Posterior cingulate gyrus (tissue), 11 donors: ENCODE measurements around the gene IFFO2.
"Not testable (repeated sequence)": the region's sequence is repeated elsewhere in the genome, so short reads cannot be mapped to it uniquely, and the experiment has no call there.

Experiments
- DNase-seq, 10 donors: peaks; one replicate each; pipeline versions ENCODE4 v3.0.0 to v3.0.0-alpha.2; 2020 to 2021; ENCODE audit warnings: mixed read lengths in 3 of 10
- intact Hi-C: fragments of 100-400 bp; cut with DNase I; formaldehyde crosslinking; loops from one replicate; pipeline ENCODE4 v1.15.1; 2023

IFFO2 gene

DNA sequence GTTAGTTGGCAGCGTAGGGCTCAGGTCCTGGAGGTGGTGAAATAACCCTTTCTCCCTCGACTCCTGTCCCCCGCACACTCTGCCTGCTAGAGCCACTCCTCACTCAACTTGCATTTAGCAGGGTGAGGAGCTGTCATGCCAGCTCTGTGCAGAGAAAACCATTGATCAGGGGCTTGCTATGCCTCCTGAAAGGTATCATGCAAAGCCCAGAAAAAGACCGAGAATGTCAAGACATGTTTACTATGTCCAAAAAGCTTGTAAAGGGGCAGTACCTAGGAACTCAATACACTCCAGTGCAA is 72.1 kb downstream of the IFFO2 start:
- intact Hi-C loops: loop anchor here (2.0 kb wide), 1 partner anchor 28 kb away; no protein-coding TSS in a partner anchor
- no peak for DNase-seq

DNA sequence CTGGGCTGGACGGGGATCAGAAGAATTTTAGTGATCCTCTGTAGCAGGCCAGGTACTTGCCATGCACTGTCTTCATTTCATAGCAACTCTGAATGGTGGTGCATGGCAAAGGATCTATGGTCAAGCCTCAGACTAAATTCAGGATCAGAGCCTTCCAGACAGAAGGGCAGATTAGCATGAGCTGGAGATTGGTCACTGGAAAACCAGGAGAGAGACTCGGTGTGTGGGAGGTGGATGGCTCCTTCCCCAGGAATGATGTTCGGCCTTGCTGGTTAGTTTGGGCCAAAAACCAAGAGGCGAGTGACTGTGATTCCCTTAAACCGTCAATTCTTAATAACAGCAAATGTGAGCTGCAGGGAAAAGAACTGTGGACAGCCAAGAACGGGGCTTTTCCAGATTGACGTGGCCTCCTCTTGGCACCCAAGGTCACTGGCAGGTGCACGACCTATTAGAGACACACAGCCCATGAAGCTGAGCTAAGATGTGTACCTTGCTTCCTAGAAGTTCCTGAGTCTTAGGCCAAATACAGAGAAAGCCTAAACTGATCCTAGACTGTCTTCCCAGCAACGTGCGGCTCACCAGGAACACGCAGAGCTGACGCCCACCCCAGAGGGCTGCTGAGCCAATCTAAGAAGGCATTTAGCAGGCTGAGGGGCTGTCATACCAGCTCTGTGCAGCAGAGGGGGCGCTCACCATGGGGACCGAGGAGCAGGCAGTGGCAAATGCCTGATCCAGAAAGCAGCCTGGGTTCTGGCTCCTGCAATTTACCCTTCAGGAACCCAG is 72.6 kb downstream of the IFFO2 start:
- intact Hi-C loops: loop anchor here (2.0 kb wide), 1 partner anchor 29 kb away; no protein-coding TSS in a partner anchor
- peak; percentile 63 to 97 (median 88) for DNase-seq

DNA sequence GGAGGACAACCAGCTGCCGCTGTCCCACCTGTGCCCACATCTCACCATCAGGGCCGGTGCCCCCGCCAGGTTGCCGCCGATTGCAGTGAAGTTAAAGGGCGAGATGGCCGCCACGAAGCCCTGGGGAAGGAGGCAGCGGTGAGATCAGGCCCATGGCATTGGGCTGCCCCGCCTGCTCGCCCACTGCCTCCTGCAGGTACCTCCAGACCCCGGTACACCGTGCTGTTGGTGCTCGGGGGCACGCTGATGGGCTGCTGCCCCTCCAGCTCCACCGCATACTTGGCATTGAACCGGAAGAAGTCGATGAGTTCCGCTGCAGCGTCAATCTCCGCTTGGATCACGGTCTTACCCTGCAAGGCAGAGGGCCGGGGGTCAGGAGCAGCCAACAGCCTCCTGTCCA is 73.4 kb downstream of the IFFO2 start:
- intact Hi-C loops: no loop called here
- DNase-seq: no peak

DNA sequence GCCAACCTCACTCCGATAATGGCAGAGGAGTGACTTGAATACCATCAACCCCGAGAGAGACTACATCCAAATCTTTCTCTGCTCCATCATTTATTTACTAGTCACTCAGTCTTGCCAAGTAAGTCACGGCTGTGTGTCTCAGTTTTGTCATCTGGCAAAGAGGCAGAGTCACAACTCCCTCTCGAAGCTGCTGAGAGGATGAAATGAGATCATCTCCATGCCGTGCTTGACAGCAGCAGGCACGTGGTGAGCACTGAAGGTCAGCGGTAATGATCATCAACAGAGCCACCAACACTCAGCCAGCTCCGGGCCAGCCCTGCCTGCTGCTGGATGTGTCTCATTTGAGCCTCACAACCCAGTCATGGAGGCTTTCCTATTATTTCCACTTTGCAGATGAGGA is 74.0 kb downstream of the IFFO2 start:
- intact Hi-C loops: no loop called here
- peak in 7 of 10 donors; percentile 20 to 83 (median 40) for DNase-seq

DNA sequence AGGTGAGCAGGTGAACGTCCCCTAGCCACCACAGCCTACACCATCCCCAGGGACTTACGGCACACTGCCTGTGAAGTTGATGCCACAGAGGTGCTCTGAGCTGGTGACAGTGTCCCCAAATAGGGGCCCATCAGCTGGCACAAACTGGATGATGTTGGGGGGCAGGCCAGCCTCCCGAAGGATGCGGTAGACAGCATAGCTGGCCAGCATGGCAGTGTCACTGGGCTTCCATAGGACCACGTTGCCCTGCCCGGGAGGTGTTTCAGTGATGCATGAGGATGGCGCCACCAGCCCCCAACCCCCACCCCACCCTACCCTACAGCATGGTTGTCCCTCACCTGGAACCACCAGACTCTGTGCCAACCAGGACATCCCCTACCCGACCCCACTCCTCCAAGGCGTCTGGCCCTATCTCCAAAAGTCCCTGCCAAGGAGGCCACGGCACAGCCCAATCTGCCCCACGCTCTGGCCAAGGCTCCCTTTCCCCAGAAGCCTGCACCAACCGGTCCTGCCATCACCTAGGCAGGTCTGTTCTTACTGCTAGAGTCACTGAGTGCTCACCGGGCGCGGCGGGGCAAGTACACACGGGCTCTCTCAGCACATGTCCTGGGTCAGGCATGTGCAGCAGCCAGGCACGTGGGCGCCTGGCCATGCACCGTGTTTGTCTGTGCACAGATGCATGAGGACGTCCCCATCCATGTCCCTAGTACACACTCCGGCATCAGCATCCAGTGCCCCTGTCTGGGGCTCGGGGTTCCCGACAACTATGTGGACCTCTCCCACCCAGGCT is 74.6 kb downstream of the IFFO2 start:
- intact Hi-C loops: no loop called here
- DNase-seq: peak in 1 of 10 donors; percentile 64

DNA sequence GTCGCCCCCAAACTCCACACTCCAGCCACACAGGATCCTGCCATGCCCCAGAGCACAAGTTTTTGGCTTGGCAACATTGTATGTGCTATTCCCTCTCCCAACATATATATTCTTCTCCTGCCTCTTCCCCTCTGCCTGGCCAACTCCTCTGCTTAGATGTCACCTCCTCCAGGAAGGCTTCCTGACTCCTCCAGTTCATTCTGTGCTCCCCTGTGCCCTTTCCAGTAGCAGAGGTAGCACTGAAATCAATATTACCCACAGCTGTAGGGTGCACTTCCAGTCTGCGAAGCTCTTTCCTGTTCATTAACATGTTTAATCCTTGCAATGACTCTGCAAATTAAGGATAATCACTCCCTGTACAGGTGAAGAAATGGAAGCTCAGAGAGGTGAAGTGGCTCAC is 75.3 kb downstream of the IFFO2 start:
- intact Hi-C loops: no loop called here
- DNase-seq: no peak

DNA sequence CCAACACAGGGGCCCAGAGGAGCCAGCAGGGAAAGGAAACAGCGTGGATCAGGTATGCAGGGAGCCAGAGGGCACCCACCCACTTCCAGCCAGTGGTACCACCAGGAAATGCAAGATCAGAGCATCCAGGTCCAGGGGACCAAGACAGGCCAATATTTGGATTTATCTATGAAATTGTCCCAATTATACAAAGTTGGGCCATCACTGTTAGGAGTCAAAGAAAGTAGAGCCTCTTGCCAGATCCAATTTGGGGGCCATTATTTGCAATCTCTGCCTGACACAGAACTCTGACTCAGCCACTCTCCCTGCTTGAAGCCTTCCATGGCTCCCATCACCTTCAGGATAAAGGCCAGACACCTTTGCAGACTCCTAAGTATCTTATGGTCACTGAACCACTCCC is 75.9 kb downstream of the IFFO2 start:
- no peak for DNase-seq
- intact Hi-C loops: no loop called here

DNA sequence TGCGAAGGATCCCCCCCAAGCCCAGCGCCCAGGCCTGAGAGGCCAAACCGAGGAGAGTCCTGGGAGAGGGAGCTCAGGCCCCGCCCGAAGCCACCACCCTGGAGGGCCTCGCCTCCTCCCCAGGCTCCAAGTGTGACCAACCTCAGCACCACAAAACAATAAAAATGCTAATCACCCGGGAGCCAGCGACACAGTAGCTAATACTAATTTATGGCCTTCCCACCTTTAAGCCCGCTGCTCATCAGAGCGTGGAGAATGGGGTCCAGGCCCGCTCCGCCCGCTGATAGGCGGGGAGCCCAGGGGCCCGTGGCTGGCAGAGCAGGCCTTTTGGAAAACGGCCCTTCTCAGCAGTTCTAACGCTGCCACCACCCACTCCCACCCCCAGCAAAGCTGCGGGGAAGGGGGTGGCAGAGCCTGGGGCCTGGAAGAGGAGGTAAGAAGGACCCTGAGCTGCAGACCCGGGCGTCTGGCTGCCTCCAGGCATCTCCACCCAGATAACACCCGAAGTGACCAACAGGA is 76.6 kb downstream of the IFFO2 start:
- intact Hi-C loops: no loop called here
- peak in 1 of 10 donors; percentile 79 for DNase-seq

DNA sequence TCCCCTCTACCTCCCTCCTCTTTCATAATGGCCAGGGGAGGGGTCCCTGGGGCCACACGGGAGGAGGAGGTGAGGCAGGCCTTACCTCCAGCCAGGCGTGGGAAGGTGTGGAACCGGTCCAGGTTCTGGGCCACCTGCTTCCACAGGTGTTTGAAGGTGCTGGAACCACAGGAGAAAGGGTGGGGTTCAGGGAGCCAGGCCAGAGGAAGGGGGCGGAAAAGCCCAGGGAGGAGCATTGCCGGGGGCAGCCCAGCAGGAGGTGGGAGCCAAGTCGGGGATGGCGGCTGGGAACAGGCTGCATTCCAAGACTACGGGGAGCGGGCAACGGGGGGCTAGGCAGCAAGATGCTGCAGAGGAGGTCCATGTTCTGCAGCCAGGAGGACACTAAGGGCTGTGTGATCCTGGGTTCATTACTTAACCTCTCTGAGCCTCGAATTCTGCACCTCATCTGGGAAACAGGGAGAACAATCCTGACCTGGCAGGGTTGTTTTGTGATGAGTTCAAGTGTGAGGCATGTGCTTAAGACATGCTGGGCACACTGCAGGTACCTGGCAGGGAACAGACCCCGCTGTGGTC is 77.2 kb downstream of the IFFO2 start:
- intact Hi-C loops: no loop called here
- DNase-seq: peak in 1 of 10 donors; percentile 77

DNA sequence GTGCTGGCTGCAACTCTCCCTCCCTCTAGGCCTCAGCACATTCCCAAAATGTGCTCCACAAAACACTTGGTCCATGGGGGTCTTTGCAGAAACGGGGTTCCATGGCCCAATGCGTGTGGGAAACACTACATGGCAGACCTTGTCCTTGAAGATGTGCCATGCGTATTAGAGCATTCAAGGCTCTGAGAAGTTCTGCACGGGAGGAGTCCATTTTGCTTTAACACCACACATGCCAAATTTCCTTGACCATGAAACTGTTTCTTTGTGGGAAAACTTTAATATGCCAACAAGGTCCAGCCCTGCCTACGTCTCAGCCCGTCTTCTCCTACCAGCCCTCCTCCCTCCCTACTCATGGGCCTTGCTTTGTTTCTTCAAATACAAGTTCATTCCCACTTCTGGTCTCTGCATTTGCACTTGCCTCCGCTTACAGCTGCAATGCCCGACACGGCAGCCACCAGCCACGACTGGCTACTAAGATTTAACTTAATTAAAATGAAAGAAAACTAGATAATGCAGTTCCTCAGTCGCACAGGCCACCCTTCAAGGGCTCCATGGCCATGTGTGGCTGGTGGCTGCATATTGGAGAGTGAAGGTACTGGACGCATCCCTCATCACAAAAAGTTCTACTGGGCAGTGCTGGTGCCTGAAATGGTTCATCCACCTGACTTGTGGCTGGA is 77.8 kb downstream of the IFFO2 start:
- DNase-seq: no peak
- intact Hi-C loops: no loop called here

DNA sequence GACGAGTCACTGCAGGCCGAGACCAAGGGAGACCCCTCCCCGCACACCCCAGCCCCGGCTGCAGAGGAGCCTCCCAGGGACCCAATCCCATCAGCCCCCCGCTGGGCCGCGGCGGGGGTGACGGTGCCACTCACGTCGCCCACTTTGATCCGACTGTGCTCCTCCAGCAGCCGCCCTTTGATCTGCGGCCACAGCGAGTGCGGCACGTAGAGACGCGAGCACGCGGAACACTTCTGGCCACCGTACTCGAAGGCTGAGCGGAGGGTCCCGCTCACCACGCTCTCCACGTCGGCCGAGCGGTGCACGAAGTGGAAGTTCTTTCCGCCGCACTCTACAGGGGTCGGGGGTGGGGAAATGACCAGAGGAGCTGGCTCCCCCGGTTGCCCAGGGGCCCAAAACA is 79.2 kb downstream of the IFFO2 start:
- DNase-seq: peak in 1 of 10 donors; percentile 73
- intact Hi-C loops: no loop called here

DNA sequence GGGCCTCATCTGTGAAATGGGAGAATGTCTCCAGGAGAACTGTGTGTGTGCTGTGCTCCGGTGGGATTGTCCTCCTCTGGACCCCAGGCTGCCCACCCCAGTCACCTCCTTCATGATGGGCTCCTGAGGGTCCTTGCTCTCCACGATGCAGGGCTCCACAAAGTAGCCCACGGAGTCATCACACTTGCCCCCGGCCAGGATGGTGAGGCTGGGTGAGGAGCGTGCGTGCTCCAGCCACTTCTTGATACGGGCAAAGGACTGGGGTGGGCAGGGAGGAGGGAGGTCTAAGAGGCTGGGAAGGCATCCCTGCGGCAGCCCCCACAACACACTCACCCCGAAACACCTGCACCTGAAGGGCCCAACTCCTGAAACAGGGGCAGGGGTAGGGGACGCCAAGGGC is 80.3 kb downstream of the IFFO2 start:
- intact Hi-C loops: no loop called here
- peak in 1 of 10 donors; percentile 63 for DNase-seq

DNA sequence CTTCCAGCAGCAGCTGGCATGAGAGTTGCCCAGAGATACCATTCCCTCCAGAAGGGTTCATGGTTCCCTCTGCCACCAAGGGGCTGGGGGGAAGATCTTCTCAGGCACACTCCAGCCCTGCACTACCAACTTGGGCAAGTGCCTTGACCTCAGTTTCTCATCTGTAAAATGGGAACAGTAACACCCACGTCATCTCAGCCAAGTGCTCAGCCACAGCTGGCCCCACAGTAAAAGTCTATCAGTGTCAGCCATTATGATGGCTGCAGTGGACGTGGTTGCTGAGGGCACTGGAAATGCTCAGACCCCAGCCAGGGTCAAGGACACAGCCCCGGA is 80.7 kb downstream of the IFFO2 start:
- intact Hi-C loops: loop anchor here (1.0 kb wide), 1 partner anchor 278 kb away; no protein-coding TSS in a partner anchor
- DNase-seq: no peak

DNA sequence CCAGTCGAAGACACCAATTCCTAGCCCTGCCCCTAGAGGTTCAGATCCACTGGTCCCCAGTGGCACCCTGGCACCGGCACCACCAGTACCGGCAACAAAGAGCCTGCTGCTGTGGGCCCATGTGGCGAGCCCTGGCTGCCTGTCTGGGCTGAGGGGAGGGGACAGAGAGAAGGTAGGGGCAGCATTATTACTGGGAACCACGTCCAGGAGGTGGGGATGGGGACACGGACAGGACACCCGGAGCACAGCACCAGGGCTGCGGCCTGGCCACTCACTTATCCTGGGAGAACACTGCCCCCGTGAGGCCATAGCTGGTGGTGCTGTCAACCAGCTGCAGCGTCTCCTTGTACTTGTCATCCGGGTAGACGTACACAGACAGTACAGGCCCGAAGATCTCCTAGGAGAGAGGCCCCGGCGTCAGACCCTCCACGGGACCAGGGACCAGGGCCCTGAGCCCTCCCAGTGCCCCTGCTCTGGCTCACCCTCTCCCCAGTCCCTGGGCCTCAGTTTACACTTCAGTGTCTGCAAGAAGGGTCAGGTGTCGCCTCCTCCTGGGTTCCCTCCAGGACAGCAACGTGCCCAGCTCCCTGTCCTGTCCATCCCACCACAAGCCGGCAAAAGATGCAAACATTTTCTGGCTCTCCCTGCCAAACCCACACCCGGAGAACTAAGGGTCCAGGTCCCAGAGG is 81.2 kb downstream of the IFFO2 start:
- DNase-seq: peak; percentile 72 to 98 (median 90)
- intact Hi-C loops: loop anchor here (1.0 kb wide), 1 partner anchor 278 kb away; no protein-coding TSS in a partner anchor

DNA sequence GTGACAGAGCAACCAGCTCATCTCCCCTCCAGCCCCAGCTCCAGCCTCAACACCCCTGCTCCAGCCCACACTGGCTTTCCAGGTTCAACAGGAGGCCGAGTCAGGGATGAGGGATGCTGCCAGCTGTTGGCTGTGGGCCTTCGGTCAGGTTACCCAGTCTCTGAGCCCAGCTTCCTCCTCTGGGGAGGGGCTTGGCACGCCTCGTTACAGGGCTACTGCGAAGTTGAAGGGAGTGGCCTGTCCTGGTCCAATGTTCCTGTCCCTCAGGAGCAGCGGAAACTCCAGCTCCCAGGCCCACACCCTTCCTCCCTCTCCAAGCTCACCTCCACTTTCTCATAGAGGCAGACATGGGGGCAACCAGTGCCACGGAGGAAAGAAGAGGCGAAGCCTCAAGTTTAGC is 81.9 kb downstream of the IFFO2 start:
- intact Hi-C loops: no loop called here
- DNase-seq: no peak

DNA sequence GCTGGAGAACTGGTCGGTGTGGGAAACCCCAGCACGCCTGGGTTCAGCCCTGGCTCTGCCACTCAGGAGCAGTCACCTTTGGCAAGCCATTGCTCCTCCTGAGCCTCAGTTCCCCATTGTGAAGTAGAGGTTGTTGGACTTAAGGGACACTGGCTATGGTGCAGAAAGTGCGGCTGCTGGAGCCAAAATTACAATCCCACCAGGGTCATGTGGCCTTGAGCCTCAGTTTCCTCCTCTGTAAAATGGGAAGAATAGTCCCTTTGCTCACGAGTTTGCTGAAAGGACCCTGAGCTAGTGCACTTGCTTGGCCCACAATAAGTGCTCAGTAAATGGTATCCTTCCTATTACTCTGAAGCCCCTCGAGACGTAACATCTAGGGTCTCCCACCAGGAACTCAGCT is 82.4 kb downstream of the IFFO2 start:
- no peak for DNase-seq
- intact Hi-C loops: no loop called here

DNA sequence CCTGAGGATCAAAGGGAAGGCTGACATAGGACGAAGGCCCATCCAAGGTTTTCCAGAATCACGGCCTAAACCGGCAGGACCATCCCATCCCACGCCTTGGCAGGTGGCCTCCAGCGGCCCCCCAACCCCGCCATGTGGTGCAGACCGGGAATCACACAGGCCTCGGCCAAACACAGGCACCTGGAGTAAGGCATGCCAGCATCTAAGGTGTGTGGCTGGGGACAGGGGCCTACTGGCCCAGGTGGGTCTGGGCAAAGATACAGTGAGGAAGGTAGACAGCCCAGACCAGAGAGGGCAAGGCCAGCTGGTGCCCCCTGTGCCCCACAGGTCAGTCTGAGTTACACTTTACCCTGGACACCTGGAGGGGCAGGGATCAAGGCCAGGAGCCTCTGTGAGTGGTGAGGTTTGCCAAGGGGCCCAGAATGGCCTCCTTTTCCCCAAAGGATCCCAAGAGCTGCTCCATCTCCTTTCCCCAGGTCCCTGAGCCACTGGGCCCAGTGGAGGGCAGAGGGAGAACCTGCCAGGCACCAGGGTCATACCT is 84.3 kb downstream of the IFFO2 start:
- peak in 1 of 10 donors; percentile 69 for DNase-seq
- intact Hi-C loops: no loop called here

DNA sequence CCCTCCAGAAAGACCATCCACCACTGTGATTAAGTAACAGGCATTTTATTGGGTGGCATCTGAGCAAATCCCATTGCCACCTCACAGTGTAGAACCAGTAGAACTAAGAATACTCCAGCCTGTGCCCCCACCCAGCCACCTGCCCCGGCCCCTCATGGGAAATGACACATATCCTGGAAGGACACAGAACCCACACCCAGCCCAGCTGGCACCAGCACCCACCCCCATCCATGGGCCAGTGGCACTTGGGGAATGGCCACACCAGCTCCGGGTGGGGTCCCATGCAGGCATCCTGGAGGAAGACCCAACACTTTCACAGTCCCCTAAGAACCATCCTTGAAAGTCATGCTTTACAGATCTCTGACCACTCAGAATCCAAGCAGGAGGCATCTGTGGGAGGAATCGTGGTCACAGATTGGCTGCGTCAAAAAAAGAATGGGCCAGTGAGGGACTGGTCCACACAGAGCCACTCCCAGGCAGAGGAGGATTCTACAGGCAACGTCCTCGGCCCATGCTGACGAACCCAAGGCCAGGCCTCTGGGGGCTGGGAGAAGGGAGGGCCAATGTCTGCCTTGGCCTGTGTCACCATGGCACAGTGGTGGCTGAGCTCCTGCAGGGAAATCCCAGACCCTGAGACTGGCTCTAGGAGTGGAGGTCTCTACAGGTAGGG is 84.9 kb downstream of the IFFO2 start:
- intact Hi-C loops: no loop called here
- DNase-seq: peak in 2 of 10 donors; percentile 67 to 79

DNA sequence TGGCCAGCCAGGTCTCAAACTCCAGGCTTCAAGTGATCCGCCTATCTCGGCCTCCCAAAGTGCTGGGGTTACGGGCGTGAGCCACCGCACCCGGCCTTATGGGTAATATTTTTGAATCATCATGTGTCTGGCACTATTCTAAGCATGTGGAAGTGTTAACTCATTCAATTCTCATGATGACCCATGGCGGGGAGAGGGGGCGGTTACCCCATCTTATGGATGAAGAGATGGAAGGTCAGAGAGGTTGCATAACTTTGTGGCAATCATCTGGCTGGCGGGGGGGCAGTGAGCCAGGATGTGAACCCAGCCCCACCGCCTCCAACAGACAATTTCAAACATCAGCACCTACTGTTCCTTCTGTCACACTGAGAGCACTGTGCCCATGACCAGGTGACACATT is 85.5 kb downstream of the IFFO2 start:
- intact Hi-C loops: no loop called here
- DNase-seq: peak in 2 of 10 donors; percentile 21 to 73

DNA sequence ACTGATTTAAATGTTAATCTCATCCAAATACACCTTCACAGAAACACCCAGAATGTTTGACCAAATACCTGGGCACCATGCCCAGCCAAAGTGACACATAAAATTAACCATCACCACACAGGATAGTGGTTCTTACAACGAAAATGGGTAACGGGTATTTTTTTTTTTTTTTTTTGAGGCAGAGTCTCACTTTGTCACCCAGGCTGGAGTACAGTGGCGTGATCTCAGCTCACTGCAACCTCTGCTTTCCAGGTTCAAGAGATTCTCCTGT is 85.9 kb downstream of the IFFO2 start:
- intact Hi-C loops, DNase-seq: not testable (repeated sequence)
